Dedifferentiated amniotic fluid mesenchymal stem cell (primary cell): ENCODE measurements around the gene FAM177B.
A peak's percentile ranks its signal among the peaks of the same experiment; 100 is the strongest.

Experiments
- DNase-seq: peaks from one replicate; pipeline ENCODE4 v3.0.0-alpha.2; 2016; ENCODE audit errors: extremely low spot score

Gene FAM177B

GRCh38 chr1:222786121-222786520 is 49.1 kb downstream of the FAM177B start:
- no peak for DNase-seq

- DNase-seq, result no peak
These were observed 50.7 kb downstream of the FAM177B start for GRCh38 chr1:222787729-222788128.

- DNase-seq, result no peak
These were observed 51.6 kb downstream of the FAM177B start for GRCh38 chr1:222788402-222789156.

- DNase-seq, result no peak
These were observed 53.1 kb downstream of the FAM177B start for GRCh38 chr1:222790115-222790514.

GRCh38 chr1:222790520-222790919 is 53.5 kb downstream of the FAM177B start:
- DNase-seq, result no peak

- DNase-seq, result no peak
These were observed 54.2 kb downstream of the FAM177B start for GRCh38 chr1:222791006-222791710.

GRCh38 chr1:222792744-222793143 is 55.7 kb downstream of the FAM177B start:
- peak; percentile 25 for DNase-seq

GRCh38 chr1:222794656-222795474 is 57.9 kb downstream of the FAM177B start:
- no peak for DNase-seq

- DNase-seq, result peak; percentile 42
These were observed 61.1 kb downstream of the FAM177B start for GRCh38 chr1:222798116-222798515.

GRCh38 chr1:222798975-222799374 is 62.0 kb downstream of the FAM177B start:
- no peak for DNase-seq
